Activated CD8-positive, alpha-beta T cell treated with anti-CD3 and anti-CD28 coated beads, Interleukin-2, amount 10 ng/mL, durations not matched to agents 7 days and 5 days (primary cell): ENCODE results near the gene TMEM217. TPM values are rescaled to one million over a fixed set of nuclear protein-coding genes. Genes with fewer than 3 reads are reported as not detected.

Source experiments
- ATAC-seq: fragments of 150-1000 bp; cut with Tn5 transposase; one replicate; pipeline ENCODE4 v1.10.0; 2021; ENCODE audit warnings: moderate library complexity
- CTCF ChIA-PET: fragments of 350-600 bp; sonication (Branson Sonifier 250); formaldehyde crosslinking; loops from one replicate; lab custom pipeline; 2021; ENCODE audit warnings: antibody characterized with exemption; lab: Charles Lee
- POLR2A ChIA-PET: fragments of 350-600 bp; sonication (Branson Sonifier 250); formaldehyde crosslinking; loops from one replicate; lab custom pipeline; 2021; ENCODE audit warnings: antibody characterized with exemption; lab: Charles Lee
- DNase-seq: peaks from one replicate; pipeline ENCODE4 v3.0.0-alpha.2; 2020
- H3K27ac Mint-ChIP-seq: one replicate; pipeline ENCODE4 v1.8.0; 2021; ENCODE audit warnings: mild to moderate bottlenecking, mixed read lengths
- H3K27me3 Mint-ChIP-seq: one replicate; pipeline ENCODE4 v1.8.0; 2021; ENCODE audit warnings: low read depth, mixed read lengths
- H3K36me3 Mint-ChIP-seq: one replicate; pipeline ENCODE4 v1.8.0; 2021; ENCODE audit warnings: low read depth, mixed read lengths
- H3K4me1 Mint-ChIP-seq: one replicate; pipeline ENCODE4 v1.8.0; 2021; ENCODE audit warnings: low read depth, mixed read lengths
- H3K4me3 Mint-ChIP-seq: one replicate; pipeline ENCODE4 v1.8.0; 2021; ENCODE audit warnings: mild to moderate bottlenecking, mixed read lengths
- H3K9me3 Mint-ChIP-seq: one replicate; pipeline ENCODE4 v1.8.0; 2022; ENCODE audit warnings: mixed read lengths; ENCODE audit not compliant: insufficient read depth
- total RNA-seq, 2 experiments: library from RNA; stranded (reverse); gene quantifications; one replicate each; pipeline ENCODE4 v1.2.3, GENCODE V29; 2021

The TMEM217 gene
- total RNA-seq, 2 experiments from 2014 or later, result 3.1 to 3.2 TPM

- H3K27ac Mint-ChIP-seq, result no peak overlapping the region
- no peak overlapping the region for H3K4me3 Mint-ChIP-seq
- H3K4me1 Mint-ChIP-seq, result peaks cover 8% of the 10 kb centered on the region
- DNase-seq (no peak), ATAC-seq (no peak)
- H3K36me3 Mint-ChIP-seq, result no peaks in the 10 kb centered on the region
- ChIA-PET POLR2A (no interaction called here), CTCF (interaction anchor here (1.8 kb wide), 1 partner anchor 214 kb away, joined by 4 read pairs; no protein-coding TSS in a partner anchor)
- no peaks in the 10 kb centered on the region for H3K27me3 Mint-ChIP-seq
- no peaks in the 10 kb centered on the region for H3K9me3 Mint-ChIP-seq
Observed at GRCh38 chr6:37233541-37233940, 24.4 kb downstream of the TMEM217 start.

DNA sequence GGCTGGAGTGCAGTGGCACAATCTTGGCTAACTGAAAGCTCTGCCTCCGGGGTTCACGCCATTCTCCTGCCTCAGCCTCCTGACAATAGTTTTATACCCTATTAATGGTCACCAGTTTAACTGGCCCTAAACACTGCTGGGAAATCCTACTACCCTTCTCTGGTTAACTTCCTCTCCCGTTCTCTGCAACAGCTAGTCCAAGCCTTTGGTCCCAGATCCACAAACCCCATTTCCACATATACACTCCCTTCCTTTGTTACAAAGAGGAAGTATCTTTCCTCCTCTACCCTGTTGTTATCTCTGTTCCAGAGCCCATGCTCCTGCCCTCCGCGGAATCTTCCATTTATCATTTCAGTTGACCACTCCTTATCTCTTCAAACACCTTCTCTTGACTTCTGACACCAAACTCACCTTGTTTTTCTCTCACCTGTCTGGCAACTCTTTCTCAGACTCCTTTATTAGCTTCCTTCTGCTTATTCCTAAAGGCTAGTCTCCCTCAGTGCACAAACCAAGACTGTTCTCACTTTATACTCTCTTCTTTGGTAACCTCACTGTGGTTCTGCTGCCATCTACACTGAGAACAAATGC is 25.4 kb downstream of the TMEM217 start:
- DNase-seq (no peak), ATAC-seq (no peak)
- POLR2A ChIA-PET, result no interaction called here
- Mint-ChIP-seq H3K9me3 (no peaks in the 10 kb centered on the region), H3K27me3 (no peaks in the 10 kb centered on the region), H3K27ac (no peak overlapping the region), H3K4me1 (peaks cover 3% of the 10 kb centered on the region), H3K36me3 (no peaks in the 10 kb centered on the region), H3K4me3 (no peak overlapping the region)
- CTCF ChIA-PET, result interaction anchor here (1.8 kb wide), 1 partner anchor 213 kb away, joined by 4 read pairs; no protein-coding TSS in a partner anchor

- no peak overlapping the region for H3K27ac Mint-ChIP-seq
- no peak for ATAC-seq
- ChIA-PET POLR2A (no interaction called here), CTCF (no interaction called here)
- H3K4me3 Mint-ChIP-seq, result no peak overlapping the region
- H3K36me3 Mint-ChIP-seq, result no peaks in the 10 kb centered on the region
- no peaks in the 10 kb centered on the region for H3K27me3 Mint-ChIP-seq
- H3K4me1 Mint-ChIP-seq, result no peaks in the 10 kb centered on the region
- H3K9me3 Mint-ChIP-seq, result no peaks in the 10 kb centered on the region
- DNase-seq, result no peak
Observed at GRCh38 chr6:37230104-37230503, 27.8 kb downstream of the TMEM217 start.

DNA sequence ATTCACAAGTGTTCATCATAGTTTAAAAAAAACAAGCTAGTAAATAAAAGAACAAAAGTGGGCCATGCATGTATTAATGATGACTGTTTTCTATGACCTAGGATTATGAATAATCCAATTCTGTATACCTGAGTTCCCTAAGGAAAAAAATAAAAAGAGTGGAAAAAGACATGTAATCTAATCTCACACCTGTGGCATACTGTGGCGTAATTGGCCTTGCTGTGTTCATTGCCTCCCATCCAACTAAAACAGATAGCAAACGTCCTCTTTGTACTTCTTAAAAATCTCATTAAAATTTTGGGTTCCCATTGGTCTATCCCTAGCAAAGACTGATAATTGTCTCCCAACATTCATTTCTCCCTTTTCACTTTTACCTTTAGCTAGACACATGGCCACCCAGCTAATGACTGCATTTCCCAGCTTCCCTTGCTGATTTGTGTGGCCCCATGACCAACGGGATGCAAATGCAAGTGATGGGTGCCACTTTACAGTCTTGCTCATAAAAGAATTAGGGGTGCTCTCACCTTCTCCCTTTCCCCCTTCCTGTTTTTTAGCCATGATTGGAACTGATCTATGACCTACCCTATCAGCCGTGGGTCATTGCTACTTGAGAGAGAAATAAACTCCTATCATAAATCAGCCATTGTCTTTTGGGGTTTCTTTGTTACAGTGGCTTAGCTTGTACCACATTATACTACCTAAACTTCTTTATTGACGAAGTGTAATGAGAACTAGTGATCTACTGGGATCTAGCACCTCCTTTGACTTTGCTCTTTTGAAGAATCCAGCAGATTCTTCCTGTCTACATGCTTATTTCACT is 32.4 kb downstream of the TMEM217 start:
- DNase-seq (no peak), ATAC-seq (no peak)
- peaks cover 20% of the 10 kb centered on the region for H3K4me1 Mint-ChIP-seq
- POLR2A ChIA-PET, result interaction anchor here (1.7 kb wide), 1 partner anchor 32 kb away, joined by 4 read pairs; the partner anchor contains the start of genes TBC1D22B and TMEM217
- CTCF ChIA-PET, result interaction anchor here (0.6 to 1.0 kb wide), 4 partner anchors 15 to 208 kb away, joined by 3 to 6 read pairs (median 5); no protein-coding TSS in a partner anchor
- no peak overlapping the region for H3K27ac Mint-ChIP-seq
- no peak overlapping the region for H3K4me3 Mint-ChIP-seq
- H3K9me3 Mint-ChIP-seq, result no peaks in the 10 kb centered on the region
- no peaks in the 10 kb centered on the region for H3K36me3 Mint-ChIP-seq
- no peaks in the 10 kb centered on the region for H3K27me3 Mint-ChIP-seq

- DNase-seq (no peak), ATAC-seq (no peak)
- H3K27ac Mint-ChIP-seq, result peak overlapping the region; percentile 65
- peaks cover 2% of the 10 kb centered on the region for H3K36me3 Mint-ChIP-seq
- peaks cover 38% of the 10 kb centered on the region for H3K4me1 Mint-ChIP-seq
- CTCF ChIA-PET, result interaction anchor here (1.2 to 5.7 kb wide), 4 partner anchors 12 to 203 kb away, joined by 3 to 73 read pairs (median 30); no protein-coding TSS in a partner anchor
- H3K9me3 Mint-ChIP-seq, result no peaks in the 10 kb centered on the region
- H3K27me3 Mint-ChIP-seq, result no peaks in the 10 kb centered on the region
- POLR2A ChIA-PET, result interaction anchor here (0.7 to 1.6 kb wide), 2 partner anchors 35 to 176 kb away, joined by 3 read pairs; partner anchors contain the start of gene TMEM217
- H3K4me3 Mint-ChIP-seq, result peak overlapping the region; percentile 81
Observed at GRCh38 chr6:37222992-37223391, 35.0 kb downstream of the TMEM217 start.

DNA sequence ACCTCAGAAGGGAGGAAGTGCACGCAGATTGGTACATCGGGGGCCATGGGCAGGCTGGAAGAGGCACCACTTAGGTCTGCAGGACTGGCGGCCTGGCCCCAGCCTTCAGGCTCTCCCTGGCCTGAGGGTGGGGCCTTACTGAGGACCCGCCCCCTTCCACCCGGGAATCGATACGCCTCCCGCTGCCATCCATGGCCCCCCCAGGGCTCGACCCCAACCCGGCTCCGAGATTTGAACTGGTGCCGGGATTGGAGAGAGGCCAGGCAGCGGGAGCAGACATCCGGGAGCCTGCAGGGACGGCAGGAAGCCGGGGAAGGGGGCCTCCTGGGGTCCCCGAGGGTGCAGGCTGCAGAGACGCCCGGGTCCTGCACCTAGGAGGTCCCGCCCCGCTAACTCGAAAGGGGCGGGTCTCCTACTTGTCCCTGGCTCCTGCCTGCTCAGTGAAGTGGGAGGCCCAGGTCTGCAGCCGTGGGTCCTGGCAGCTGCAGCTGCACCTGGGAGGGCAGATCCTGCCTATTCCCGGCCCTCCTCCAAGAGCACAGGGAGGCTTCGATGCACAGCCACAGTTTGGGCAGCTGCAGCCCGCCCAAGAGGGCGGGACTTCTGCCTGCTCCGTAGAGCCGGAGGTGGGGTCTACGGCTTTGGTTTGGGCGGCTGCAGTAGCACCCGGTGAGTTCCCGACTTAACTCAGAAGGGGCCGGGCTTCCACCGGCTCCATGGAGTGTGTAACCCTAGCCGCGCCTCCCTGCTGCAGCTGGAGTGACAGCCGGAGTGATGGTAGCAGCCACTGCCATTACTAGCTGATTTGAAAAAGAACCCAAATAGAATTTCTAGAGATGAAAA is 35.6 kb downstream of the TMEM217 start:
- POLR2A ChIA-PET, result interaction anchor here (0.7 to 1.6 kb wide), 4 partner anchors 14 to 199 kb away, joined by 3 read pairs; partner anchors contain the start of gene TMEM217

DNA sequence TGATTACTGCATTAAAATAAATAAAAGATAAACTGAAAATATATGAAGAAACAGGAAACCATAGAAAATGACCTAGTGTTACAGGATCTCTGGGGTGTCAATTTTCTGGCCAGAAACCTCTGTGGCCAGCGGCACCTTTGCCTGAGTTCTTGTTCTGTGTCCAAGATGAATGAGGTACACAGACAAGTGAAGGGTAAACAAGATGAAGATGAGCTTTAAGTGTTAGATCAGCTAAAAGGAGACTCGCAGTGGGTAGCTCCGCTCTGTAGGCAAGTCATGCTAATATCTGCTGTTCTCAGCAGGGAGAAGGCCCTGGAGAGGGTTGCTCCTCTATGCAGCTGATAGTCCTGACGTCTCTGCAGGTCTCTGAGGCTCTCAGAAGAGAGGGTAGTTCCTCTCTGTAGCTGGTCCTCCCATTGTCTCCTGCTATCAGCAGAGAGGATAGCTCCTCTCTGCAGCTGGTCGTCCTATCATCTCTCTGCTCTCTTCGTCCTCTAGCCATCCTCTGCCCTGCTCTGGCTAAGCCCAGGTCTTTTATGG is 36.3 kb downstream of the TMEM217 start:
- H3K27me3 Mint-ChIP-seq, result no peaks in the 10 kb centered on the region
- H3K9me3 Mint-ChIP-seq, result no peaks in the 10 kb centered on the region
- ATAC-seq, result no peak
- peak overlapping the region; percentile 58 for H3K27ac Mint-ChIP-seq
- peaks cover 2% of the 10 kb centered on the region for H3K36me3 Mint-ChIP-seq
- CTCF ChIA-PET, result interaction anchor here (1.0 to 5.7 kb wide), 5 partner anchors 11 to 201 kb away, joined by 3 to 73 read pairs (median 13); no protein-coding TSS in a partner anchor
- POLR2A ChIA-PET, result interaction anchor here (0.7 to 1.6 kb wide), 3 partner anchors 14 to 199 kb away, joined by 3 read pairs; partner anchors contain the start of gene TMEM217
- peak overlapping the region; percentile 81 for H3K4me3 Mint-ChIP-seq
- peaks cover 38% of the 10 kb centered on the region for H3K4me1 Mint-ChIP-seq
- no peak for DNase-seq

More for the DNA sequence above, 35.6 kb downstream of the TMEM217 start:
- Mint-ChIP-seq H3K4me3 (peak overlapping the region; percentile 81), H3K27ac (peak overlapping the region; percentile 65), H3K4me1 (peaks cover 38% of the 10 kb centered on the region), H3K36me3 (peaks cover 2% of the 10 kb centered on the region), H3K9me3 (no peaks in the 10 kb centered on the region), H3K27me3 (no peaks in the 10 kb centered on the region)
- peak; percentile 97 for ATAC-seq
- CTCF ChIA-PET, result interaction anchor here (1.0 to 5.7 kb wide), 6 partner anchors 11 to 202 kb away, joined by 3 to 73 read pairs (median 9); no protein-coding TSS in a partner anchor
- peak; percentile 86 for DNase-seq

DNA sequence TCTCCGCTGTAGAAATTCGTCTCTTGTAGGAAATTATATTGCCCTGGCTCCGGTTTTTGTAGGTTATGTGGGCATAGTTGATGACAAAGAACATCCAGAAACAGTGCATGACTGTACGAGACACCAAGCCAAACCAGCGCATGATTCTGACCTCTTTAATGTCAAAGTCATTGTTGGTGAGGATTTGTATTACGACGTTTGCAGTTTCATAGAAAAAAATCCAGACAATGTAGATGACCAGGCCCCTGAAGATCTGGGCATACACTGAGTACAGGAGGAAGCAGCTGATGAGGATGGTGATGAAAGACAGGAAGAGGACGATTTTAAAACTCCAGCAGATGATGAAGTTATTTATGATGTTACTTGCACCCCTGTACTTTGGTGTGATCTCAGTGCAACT is 39.4 kb downstream of the TMEM217 start:
- Mint-ChIP-seq H3K4me1 (peaks cover 38% of the 10 kb centered on the region), H3K36me3 (peaks cover 2% of the 10 kb centered on the region), H3K4me3 (no peak overlapping the region), H3K27ac (peak overlapping the region; percentile 17), H3K9me3 (no peaks in the 10 kb centered on the region), H3K27me3 (no peaks in the 10 kb centered on the region)
- DNase-seq (no peak), ATAC-seq (no peak)
- ChIA-PET CTCF (interaction anchor here (1.1 to 22.1 kb wide), 2 partner anchors 154 to 196 kb away, joined by 3 to 769 read pairs; no protein-coding TSS in a partner anchor), POLR2A (no interaction called here)

- H3K36me3 Mint-ChIP-seq, result peaks cover 2% of the 10 kb centered on the region
- H3K4me1 Mint-ChIP-seq, result peaks cover 37% of the 10 kb centered on the region
- H3K4me3 Mint-ChIP-seq, result no peak overlapping the region
- ChIA-PET POLR2A (no interaction called here), CTCF (interaction anchor here (22.1 kb wide), 1 partner anchor 196 kb away, joined by 769 read pairs; no protein-coding TSS in a partner anchor)
- no peak overlapping the region for H3K27ac Mint-ChIP-seq
- H3K9me3 Mint-ChIP-seq, result no peaks in the 10 kb centered on the region
- DNase-seq (no peak), ATAC-seq (no peak)
- no peaks in the 10 kb centered on the region for H3K27me3 Mint-ChIP-seq
Observed at GRCh38 chr6:37218061-37218460, 39.9 kb downstream of the TMEM217 start.

DNA sequence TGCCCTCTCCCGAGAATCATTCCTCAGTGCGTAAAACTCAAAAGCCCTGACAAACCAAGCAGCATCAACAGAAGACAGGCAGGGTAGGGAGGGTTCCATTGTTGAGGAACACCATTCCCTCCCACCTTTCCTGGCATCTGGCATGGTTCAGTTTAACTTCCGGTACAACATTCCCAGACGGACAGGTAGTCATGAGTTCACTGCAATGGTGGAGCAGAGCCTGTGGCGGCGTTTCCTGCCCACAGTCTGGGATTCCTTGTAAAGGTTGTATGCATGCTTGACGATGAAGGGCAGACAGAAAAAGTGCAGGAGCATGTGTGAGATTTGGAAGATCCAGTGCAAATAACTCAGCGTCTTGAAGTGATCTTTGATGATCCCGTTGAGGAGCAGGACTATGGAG is 45.7 kb downstream of the TMEM217 start:
- DNase-seq (no peak), ATAC-seq (no peak)
- H3K4me1 Mint-ChIP-seq, result peaks cover 40% of the 10 kb centered on the region
- no peak overlapping the region for H3K4me3 Mint-ChIP-seq
- H3K36me3 Mint-ChIP-seq, result no peaks in the 10 kb centered on the region
- no peaks in the 10 kb centered on the region for H3K27me3 Mint-ChIP-seq
- H3K9me3 Mint-ChIP-seq, result no peaks in the 10 kb centered on the region
- ChIA-PET POLR2A (interaction anchor here (1.0 to 15.8 kb wide), 3 partner anchors 39 to 226 kb away, joined by 3 to 351 read pairs (median 4); partner anchors contain the start of genes MTCH1 and PIM1), CTCF (interaction anchor here (0.9 to 22.1 kb wide), 11 partner anchors 9 to 446 kb away, joined by 4 to 769 read pairs (median 8); partner anchors contain the start of gene PIM1)
- H3K27ac Mint-ChIP-seq, result no peak overlapping the region
